Body of pancreas (tissue), 4 donors: ENCODE data around the gene MYO10.

Experiments
- CTCF ChIP-seq, 7 experiments: fragments of 450-650 bp in 4 of 7; fragments of 200-600 bp in 3 of 7; sonication (generic) in 3 of 7; IDR thresholded peaks; one replicate each; pipeline ENCODE4 v1.5.1; 2016 to 2019; ENCODE audit warnings: antibody characterized with exemption in 7 of 7
- POLR2A ChIP-seq, 3 donors: fragments of 450-650 bp; IDR thresholded peaks; one replicate each; pipeline ENCODE4 v1.6.1; 2016; ENCODE audit warnings: antibody characterized with exemption in 3 of 3, mild to moderate bottlenecking in 2 of 3

GRCh38 chr5:16965581-16965980, 29.5 kb upstream of the MYO10 start:
- no peak for TF ChIP-seq CTCF (IDR thresholded peaks at IDR 0.05)
- TF ChIP-seq POLR2A (IDR thresholded peaks at IDR 0.05), result no peak
